Inflammatory macrophage (primary cell): ENCODE measurements around the gene UCN2.
"Not testable (repeated sequence)": the region's sequence is repeated elsewhere in the genome, so short reads cannot be mapped to it uniquely, and the experiment has no call there.

ENCODE experiments used
- DNase-seq, 2 donors: peaks; one replicate each; pipeline ENCODE4 v3.0.0-alpha.2; 2020 to 2022

UCN2 gene

DNA sequence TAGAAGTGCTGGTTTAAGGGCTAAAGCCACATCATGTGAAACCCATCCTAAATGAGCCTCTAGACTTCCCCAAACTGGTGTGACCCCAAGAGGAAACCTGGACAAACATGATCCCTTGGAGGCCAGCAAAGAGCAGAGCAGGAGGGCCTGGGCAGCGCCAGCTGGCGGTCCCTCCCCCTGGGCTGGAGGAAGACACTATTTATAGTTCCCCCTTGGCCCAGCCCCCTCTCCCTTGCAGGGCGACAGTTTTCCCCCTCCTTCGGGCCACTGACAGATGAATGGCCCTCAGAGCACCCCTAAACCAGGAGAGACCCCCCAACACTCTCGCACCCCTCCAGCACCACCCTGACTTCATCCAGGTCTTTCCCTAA, 2.9 kb downstream of the UCN2 start:
- peak; percentile 37 to 67 for DNase-seq

- DNase-seq: peak; percentile 97 to 98
Observed at GRCh38 chr3:48558493-48559134, 5.0 kb downstream of the UCN2 start.

DNA sequence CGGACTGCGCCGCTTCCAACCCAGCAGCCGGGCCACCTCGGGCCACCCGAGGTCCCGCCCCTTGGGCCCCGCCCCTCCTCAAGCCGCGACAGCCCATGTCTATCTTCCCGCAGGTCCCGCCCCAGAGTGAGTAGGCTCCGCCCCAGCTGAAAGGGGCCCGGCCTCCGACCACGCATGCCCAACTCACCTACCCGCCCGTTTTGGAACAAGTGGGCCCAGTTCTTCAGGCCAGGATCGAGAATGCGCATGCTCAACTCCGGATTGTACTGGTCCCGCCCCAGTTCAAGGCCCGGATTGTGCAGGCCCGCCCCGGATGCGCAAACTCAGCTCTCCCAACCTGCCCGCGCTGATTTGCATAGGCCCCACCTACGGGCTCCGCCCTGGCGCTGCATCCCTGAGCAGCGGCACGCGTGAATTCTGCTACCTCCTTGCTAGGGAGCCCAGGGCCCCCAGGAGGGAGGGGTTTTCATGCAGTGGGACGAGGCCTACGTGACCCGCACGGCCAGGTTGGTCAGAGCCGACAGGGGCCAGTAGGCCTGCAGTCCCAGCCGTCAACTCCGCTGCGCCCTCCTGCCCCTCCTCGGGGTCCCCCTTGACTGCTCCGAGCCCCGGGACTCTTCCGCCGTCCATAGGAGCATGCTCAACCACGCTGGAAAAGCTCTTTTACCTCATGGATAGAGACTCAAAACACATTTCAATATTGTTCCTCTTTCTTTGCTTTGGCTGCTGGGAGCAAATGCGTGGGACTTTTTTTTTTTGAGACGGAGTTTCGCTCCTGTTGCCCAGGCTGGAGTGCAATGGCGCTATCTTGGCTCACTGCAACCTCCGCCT, 6.6 kb downstream of the UCN2 start, which contains the start of gene PFKFB4:
TSS of gene PFKFB4 (minus strand) at position 8 of the 831 bp plus-strand sequence. CDS start 26 bp downstream, outside the sequence.
- peak; percentile 99 for DNase-seq

GRCh38 chr3:48555949-48556795, 7.4 kb downstream of the UCN2 start:
- DNase-seq: no peak

DNA sequence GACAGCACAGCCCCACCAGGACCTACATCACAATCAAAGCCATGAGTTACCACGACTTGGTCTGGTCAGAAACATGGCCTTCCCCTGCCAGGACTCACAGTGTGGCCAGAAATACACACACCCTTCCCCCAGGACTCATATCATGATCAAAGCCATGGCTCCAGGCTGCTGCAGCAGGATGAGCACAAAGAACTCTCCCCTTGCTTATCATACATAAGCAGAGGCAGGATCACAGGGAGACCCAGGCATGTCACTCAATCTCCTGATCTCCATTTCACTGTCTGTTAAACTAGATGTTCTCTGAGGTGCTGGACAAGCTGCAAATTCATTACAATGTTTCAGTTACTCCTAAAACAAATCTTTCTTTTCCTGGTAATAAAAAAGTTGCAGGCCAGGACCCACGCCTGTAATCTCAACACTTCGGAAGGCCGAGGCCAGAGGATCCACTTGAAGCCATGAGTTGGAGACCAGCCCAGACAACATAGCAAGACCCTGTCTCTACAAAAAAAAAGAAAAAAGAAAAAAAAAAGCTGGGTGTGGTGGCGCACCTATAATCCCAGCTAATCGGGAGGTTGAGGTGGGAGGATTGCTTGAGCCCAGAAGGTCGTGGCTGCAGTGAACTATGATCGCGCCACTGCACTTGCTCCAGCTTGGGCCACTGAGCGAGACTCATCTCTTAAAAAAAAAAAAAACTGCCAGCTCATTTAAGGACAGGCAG, 8.2 kb downstream of the UCN2 start:
- DNase-seq: no peak

GRCh38 chr3:48553886-48554845, 9.4 kb downstream of the UCN2 start:
- DNase-seq: no peak

DNA sequence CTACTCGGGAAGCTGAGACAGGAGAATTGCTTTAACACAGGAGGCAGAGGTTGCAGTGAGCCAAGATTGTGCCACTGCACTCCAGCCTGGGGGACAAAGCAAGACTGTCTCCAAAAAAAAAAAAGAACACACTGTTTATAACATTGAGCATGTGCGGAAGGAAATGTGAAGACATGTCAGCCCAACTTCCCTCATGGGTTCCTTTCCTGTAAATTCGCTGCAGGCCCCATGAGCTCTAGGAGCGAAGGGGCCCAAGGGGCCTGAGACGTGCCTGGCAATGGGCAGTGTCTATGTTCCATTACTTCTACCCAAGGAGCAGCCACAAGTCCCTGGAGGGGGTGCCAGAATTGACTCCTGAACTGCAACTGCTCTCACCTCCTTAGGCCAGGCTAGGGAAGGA, 10.2 kb downstream of the UCN2 start:
- peak; percentile 39 to 43 for DNase-seq

GRCh38 chr3:48552111-48552951, 11.2 kb downstream of the UCN2 start:
- no peak for DNase-seq

DNA sequence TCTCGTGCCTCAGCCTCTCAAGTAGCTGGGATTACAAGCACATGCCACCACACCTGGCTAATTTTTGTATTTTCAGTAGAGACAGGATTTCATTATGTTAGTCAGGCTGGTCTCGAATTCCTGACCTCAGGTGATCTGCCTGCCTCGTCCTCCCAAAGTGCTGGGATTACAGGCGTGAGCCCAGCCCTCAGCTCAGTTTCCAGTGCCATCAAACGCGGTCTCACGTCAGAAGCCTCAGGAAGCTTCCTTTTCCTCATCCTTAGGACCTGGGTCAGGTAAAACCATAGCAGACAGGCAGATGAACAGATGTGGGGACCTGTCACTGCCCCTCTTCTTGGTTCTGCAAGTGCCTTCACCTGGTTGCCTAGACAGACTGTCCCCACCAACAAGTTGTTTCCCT, 11.9 kb downstream of the UCN2 start:
- DNase-seq: not testable (repeated sequence)

DNA sequence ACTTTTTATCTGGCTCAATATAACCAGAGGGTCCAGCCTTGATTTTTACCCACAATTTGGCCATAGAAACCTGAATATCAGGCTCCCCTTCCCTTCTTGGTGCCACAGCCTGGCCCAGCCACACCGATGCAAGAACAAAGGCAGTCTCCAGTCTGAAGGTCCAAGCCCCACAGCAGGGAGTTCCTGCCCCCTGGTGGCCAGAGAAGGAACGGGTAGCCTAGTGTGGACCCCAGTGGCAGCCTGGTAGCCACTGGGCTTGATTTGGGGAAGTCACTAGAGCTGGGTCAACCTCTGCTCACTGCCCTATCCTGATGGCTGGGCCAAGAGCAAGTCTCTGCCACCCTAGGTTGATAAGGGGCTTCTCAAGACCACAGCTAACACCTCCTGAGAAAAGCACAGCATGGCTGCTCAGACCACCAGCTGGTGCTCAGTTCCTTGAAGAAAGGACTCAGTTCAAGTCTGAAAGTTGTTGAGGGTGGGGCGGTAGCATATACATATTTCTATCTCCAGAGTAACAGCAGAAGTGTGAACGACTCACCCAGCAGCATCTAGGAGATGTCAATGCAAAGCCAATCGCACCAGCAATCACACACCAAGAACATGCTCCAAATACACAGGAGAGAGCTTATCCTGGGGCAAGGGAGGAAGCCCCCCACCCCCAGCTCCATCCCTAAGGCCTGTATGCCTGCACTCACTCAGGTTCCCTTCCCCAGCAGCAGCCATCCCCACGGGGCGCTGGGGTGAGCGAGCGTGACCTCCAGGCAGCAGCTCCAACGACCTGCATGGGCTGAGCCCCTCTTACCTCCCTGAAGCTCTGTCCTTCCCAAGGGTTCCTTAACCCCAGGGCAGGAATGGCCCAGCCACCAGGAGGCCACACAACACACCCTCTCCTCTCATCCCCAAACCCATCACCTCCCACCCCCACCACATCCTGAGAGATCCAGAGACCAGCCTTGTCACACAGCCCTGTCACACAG, 14.6 kb downstream of the UCN2 start:
- peak; percentile 93 to 97 for DNase-seq

GRCh38 chr3:48548126-48548525, 15.5 kb downstream of the UCN2 start:
- no peak for DNase-seq

DNA sequence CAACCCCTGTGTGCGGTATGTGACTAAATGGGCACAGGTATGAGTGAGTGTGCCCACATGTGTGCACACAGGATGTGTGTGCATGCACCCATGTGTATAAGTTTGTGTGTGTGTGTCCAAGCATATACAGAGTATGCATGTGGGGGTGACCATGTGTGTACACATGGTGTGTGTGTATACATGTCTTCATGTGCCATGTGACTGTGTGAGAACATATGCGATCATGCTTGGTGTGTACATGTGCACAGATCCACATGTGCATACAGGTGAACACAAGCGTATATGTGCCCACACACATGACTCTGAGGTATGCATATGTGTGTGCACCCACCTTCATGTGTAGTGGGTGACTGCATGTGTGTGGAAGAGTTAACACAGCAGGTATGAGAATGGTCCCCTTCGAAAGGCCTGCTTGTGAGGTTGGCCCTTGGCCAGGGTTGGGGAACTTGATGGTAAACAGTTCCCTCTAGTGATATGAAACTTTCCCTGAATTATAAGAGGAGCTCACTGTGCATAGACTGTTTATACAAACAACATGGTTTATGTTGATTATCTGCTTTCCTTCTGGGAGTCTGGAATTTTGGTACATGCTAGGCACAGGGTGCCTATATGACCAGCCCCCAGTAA, 17.3 kb downstream of the UCN2 start:
- DNase-seq: no peak

DNA sequence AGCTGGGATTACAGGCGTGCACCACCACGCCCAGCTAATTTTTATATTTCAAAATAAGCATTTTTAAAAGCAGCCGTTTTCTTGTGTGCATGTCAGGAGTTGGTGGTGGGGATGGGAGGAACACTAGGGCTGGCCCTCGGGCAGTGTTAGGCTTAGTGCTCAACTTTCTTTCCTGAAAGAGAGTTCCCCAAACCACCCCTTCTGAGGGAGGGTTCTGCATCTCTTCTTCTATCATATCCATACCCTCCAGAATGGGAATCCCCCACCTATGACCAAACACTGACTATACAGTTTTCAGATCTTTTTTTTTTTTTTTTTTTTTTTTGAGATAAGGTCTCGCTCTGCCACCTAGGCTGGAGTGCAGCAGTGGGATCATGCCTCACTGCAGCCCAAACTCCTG, 19.4 kb downstream of the UCN2 start:
- no peak for DNase-seq

- DNase-seq: peak; percentile 69 to 72
Observed at GRCh38 chr3:48543271-48543866, 20.2 kb downstream of the UCN2 start.

GRCh38 chr3:48538451-48538850, 25.1 kb downstream of the UCN2 start:
- no peak for DNase-seq

GRCh38 chr3:48536785-48537184, 26.8 kb downstream of the UCN2 start:
- DNase-seq: no peak

- DNase-seq: no peak
Observed at GRCh38 chr3:48536116-48536515, 27.5 kb downstream of the UCN2 start.

- DNase-seq: no peak
Observed at GRCh38 chr3:48535578-48535977, 28.0 kb downstream of the UCN2 start.
